PFSK-1 (cell line): ENCODE data around the gene BABAM2.

Experiments used
- POLR2AphosphoS5 ChIP-seq: IDR thresholded peaks from 2 replicates; pipeline ENCODE4 v1.6.1; 2012; ENCODE audit warnings: low read depth, mild to moderate bottlenecking, control low read depth, low read length, moderate library complexity
- REST ChIP-seq, 2 experiments: IDR thresholded peaks; 2 replicates each; pipeline versions ENCODE4 v1.6.1 to v1.8.0; 2011 to 2012; ENCODE audit warnings: low read depth in 2 of 2, low read length in 2 of 2, control low read depth in 1 of 2, inconsistent platforms in 1 of 2, mild to moderate bottlenecking in 1 of 2, moderate library complexity in 1 of 2; ENCODE audit not compliant: insufficient read depth in 1 of 2
- TAF1 ChIP-seq: IDR thresholded peaks from 2 replicates; pipeline ENCODE4 v1.6.1; 2012; ENCODE audit warnings: low read length, control low read depth, borderline replicate concordance; ENCODE audit not compliant: insufficient read depth

GRCh38 chr2:28233164-28233676 is 342.7 kb downstream of the BABAM2 start:
- no peak for TF ChIP-seq REST (IDR thresholded peaks at IDR 0.05; ENCODE audit: insufficient read depth in 1 of 2, low read depth in 2 of 2, low read length in 2 of 2)
- no peak for TF ChIP-seq TAF1
- TF ChIP-seq POLR2AphosphoS5 = no peak
